ENCODE results near the gene ZFC3H1.
"Not testable (repeated sequence)": the region's sequence is repeated elsewhere in the genome, so short reads cannot be mapped to it uniquely, and the experiment has no call there.

ZFC3H1 gene, protein sequence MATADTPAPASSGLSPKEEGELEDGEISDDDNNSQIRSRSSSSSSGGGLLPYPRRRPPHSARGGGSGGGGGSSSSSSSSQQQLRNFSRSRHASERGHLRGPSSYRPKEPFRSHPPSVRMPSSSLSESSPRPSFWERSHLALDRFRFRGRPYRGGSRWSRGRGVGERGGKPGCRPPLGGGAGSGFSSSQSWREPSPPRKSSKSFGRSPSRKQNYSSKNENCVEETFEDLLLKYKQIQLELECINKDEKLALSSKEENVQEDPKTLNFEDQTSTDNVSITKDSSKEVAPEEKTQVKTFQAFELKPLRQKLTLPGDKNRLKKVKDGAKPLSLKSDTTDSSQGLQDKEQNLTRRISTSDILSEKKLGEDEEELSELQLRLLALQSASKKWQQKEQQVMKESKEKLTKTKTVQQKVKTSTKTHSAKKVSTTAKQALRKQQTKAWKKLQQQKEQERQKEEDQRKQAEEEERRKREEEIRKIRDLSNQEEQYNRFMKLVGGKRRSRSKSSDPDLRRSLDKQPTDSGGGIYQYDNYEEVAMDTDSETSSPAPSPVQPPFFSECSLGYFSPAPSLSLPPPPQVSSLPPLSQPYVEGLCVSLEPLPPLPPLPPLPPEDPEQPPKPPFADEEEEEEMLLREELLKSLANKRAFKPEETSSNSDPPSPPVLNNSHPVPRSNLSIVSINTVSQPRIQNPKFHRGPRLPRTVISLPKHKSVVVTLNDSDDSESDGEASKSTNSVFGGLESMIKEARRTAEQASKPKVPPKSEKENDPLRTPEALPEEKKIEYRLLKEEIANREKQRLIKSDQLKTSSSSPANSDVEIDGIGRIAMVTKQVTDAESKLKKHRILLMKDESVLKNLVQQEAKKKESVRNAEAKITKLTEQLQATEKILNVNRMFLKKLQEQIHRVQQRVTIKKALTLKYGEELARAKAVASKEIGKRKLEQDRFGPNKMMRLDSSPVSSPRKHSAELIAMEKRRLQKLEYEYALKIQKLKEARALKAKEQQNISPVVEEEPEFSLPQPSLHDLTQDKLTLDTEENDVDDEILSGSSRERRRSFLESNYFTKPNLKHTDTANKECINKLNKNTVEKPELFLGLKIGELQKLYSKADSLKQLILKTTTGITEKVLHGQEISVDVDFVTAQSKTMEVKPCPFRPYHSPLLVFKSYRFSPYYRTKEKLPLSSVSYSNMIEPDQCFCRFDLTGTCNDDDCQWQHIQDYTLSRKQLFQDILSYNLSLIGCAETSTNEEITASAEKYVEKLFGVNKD (N-terminal part only)

GRCh38 chr12:71663561-71664410 lies at the start of gene ZFC3H1, which contains the start of gene THAP2:
Gene ZFC3H1, minus strand, starts transcription at chr12:71663848. Its CDS starts 238 bp downstream, at chr12:71663610.
Gene THAP2, plus strand, starts transcription at chr12:71664301. Its CDS starts 209 bp downstream, at chr12:71664510.
- peak; percentile 98 for DNase-seq

- DNase-seq = no peak
Measured at GRCh38 chr12:71710276-71711125, 46.9 kb upstream of the ZFC3H1 start.

DNA sequence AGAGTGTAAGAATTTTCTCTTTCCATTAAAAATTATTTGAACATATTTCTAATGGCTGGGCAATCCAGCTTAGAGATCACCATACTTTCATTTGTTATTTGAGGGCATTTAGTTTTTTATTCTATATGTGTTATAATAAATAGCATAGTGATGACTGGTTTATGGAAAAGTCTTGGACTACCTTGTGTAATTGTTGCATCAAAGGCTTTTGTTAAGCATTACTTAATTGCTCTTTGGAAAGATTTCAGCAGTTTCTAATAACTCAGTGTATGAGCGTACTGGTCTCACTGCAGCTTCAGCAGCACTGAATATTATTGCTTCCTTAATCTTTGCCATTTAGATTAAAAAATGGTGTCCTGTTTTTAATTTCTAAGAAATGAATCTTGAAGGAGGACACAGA lies 45.0 kb upstream of the ZFC3H1 start:
- DNase-seq = no peak

DNA sequence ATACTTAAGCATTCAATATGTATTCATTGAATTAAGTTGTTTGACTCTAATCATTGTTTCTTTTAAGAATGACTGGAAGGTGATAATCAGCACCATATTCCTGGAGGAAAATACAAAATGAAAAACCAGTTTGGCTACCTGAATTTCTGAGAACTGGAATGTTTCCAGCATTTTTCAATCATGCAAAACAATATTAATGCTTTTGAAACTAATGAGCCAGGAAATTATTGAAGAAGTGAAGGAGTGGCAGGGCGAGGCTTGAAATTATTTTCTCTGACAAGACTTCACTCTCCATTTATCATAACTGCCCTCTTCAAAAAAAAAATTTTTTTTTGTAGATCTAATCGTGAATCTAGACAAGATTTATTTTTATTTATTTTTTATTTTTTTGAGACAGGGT lies 41.3 kb upstream of the ZFC3H1 start:
- no peak for DNase-seq

DNA sequence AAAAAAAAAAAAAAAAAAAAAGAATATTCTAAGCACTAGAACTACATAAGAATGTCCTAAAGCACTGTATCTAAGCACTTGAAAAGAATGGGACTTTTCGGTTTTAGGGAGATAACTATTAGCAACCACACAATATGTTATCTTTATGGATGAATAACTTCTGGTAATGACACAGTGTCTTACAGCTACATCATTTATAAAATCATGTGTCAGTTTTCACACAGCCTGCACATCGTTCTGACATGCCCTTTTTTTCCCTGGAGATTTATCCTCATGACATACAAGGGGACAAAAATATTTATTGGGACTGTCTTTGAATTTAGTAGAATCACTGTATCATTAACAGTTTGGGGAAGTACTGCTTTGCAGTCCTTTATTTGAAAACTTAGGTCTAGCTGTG lies 39.6 kb upstream of the ZFC3H1 start:
- no peak for DNase-seq

DNA sequence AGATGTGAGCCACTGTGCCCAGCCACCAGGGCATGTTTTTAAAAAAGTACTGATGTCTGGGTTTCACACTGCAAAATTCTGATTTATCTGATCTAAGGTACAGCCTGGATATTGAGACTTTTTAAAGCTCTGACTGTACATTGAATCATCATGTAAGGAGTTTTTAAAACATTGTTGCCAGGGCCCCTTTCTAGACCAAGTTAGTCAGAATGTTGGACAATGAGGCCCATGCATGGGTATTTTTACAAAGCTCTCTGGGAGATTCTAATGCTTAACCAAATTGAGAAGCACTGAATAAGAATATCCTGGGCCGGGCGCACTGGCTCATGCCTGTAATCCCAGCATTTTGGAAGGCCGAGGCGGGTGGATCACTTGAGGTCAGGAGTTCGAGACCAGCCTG lies 38.9 kb upstream of the ZFC3H1 start:
- no peak for DNase-seq

GRCh38 chr12:71702181-71702580 lies 38.5 kb upstream of the ZFC3H1 start:
- not testable (repeated sequence) for DNase-seq

- DNase-seq = no peak
Measured at GRCh38 chr12:71695782-71696181, 32.1 kb upstream of the ZFC3H1 start.

- DNase-seq = no peak
Measured at GRCh38 chr12:71694099-71694820, 30.6 kb upstream of the ZFC3H1 start.

GRCh38 chr12:71693651-71694050 lies 30.0 kb upstream of the ZFC3H1 start:
- not testable (repeated sequence) for DNase-seq

- DNase-seq = no peak
Measured at GRCh38 chr12:71693126-71693525, 29.5 kb upstream of the ZFC3H1 start.

DNA sequence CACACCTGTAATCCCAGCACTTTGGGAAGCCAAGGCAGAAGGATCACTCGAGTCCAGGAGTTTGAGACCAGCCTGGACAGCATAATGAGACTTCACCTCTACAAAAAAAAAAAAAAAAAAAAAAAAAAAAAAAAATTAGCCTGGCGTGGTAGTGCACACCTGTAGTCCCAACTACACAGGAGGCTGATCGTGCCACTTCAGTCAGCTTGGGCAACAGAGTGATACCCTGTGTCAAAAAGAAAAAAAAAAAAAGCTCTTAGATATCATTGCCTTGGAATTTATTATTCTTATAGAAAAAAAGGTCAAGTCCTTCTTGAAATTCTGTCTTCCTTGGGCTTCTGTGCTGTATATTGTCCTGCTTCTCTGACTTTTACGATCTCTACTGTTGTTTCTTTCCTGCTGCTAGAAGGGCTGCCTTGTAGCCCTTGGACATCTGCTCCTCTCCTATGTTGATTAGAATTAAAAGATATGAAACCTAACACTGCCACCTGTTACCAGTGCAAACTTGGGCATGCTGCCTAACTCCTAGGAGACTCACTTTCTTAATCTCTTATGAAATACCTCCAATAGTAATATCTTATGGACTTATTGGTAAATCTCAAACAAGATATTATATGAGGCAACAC lies 28.0 kb upstream of the ZFC3H1 start:
- DNase-seq = no peak

GRCh38 chr12:71688961-71689570 lies 25.4 kb upstream of the ZFC3H1 start:
- no peak for DNase-seq

DNA sequence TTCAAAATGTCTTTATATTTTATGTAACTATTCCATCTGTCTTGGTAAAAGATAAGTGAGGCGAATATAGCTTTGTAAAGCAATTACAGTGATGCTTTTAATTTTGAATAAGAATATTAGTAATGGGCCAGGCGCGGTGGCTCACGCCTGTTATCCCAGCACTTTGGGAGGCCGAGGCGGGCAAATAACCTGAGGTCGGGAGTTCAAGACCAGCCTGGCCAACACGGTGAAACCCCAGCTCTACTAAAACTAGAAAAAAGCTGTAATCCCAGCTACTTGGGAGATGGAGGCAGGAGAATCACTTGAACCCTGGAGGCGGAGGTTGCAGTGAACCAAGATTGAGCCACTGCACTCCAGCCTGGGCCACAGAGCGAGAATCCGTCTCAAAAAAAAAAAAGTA lies 23.5 kb upstream of the ZFC3H1 start:
- DNase-seq = not testable (repeated sequence)

DNA sequence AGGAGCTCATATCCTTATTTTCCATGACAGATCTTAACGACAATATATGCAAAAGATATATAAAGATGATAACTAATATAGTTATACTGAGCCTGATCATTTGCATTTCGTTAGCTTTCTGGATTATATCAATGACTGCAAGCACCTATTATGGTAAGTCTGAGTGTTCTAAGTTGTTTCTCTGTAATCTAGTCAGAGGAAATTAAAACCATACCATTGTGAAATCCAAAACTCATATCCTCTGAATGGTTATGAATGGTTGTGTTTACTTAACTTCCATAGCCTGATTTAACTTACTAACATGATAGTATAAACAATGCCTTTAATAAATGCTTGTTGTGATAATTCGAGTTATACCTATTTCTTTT lies 23.0 kb upstream of the ZFC3H1 start:
- DNase-seq = no peak

- peak; percentile 82 for DNase-seq
Measured at GRCh38 chr12:71685914-71686657, 22.4 kb upstream of the ZFC3H1 start, which contains the start of gene TMEM19. Gene TMEM19, plus strand, starts transcription at chr12:71686082. Its CDS starts 599 bp downstream, at chr12:71686681.

- DNase-seq = no peak
Measured at GRCh38 chr12:71685312-71685906, 21.8 kb upstream of the ZFC3H1 start.

DNA sequence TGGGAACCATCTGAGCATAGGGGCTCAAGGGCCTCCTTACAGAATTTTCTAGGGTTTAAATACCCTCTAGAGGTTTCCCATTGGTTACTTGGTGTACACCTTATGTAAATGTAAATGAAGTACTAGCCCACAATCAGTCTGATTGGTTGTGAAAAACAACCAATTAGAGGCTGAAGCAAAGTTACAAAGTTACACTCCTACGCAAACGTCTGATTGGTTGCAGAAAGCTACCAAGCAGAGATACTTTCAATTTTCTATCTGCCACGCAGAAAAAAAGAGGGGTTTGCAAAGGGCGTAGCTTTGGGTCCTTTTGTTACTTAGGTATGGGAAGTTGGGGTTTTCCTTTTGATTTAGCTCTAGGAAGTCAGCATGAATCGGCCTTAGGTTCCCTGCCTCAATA lies 20.4 kb upstream of the ZFC3H1 start:
- peak; percentile 57 for DNase-seq

Measured in CD4-positive, alpha-beta T cell treated with Interleukin-17A for 1 hour (primary cell).